ENCODE measurements around the gene EPO. TPM values are rescaled to one million over a fixed set of nuclear protein-coding genes. Genes with fewer than 3 reads are reported as not detected.

EPO gene
- polyA plus RNA-seq, 1 donor (not counting 4 experiments of a cell fraction or from before 2014, with no cell fraction given): 0.35 TPM

GRCh38 chr7:100739934-100740333 lies 19.7 kb downstream of the EPO start:
- no peak overlapping the region for H3K4me3 ChIP-seq (ENCODE audit: control insufficient read depth in 2 of 3, extremely low read depth in 1 of 3, insufficient read depth in 2 of 3, low read depth in 1 of 3, low read length in 3 of 3)
- H3K9me3 ChIP-seq (ENCODE audit: control insufficient read depth, low read depth, low read length): no peaks in the 10 kb centered on the region
- H3K4me1 ChIP-seq (ENCODE audit: control insufficient read depth, extremely low read depth, insufficient read depth, low read length): no peaks in the 10 kb centered on the region
- H3K9ac ChIP-seq (ENCODE audit: control insufficient read depth, extremely low read depth, insufficient read depth, low read length): no peak overlapping the region
- H3K9me1 ChIP-seq (ENCODE audit: control insufficient read depth, extremely low read depth, insufficient read depth, low read length): no peaks in the 10 kb centered on the region
- dilution Hi-C loops (cut with MboI; ENCODE audit: extremely low pct_ligation_motif_present, low sequenced_read_pairs): no loop called here
- no peak overlapping the region for H3K4me2 ChIP-seq (ENCODE audit: control insufficient read depth, extremely low read depth, insufficient read depth, low read depth, low read length)
- no peaks in the 10 kb centered on the region for H3K36me3 ChIP-seq (ENCODE audit: control insufficient read depth in 2 of 2, extremely low read depth in 1 of 2, insufficient read depth in 2 of 2, low read length in 2 of 2)
- no peaks in the 10 kb centered on the region for H3K79me2 ChIP-seq (ENCODE audit: control insufficient read depth, insufficient read depth, low read length)
- TF ChIP-seq EZH2 (IDR thresholded peaks at IDR 0.05; ENCODE audit: low read length) (no peak), CTCF (optimal IDR thresholded peaks at IDR 0.05 in 1 of 3, IDR thresholded peaks at IDR 0.05 in 1 of 3, conservative IDR thresholded peaks at IDR 0.05 in 1 of 3; ENCODE audit: extremely low read depth in 1 of 3, insufficient read depth in 2 of 3, low read length in 3 of 3) (no peak)
- DNase-seq (ENCODE audit: low read depth, low spot score): no peak
- no peaks in the 10 kb centered on the region for H4K20me1 ChIP-seq (ENCODE audit: control insufficient read depth, extremely low read depth, insufficient read depth, low read length)
- H3K27ac ChIP-seq (ENCODE audit: control insufficient read depth, insufficient read depth, low read length): no peak overlapping the region
- H2AFZ ChIP-seq (ENCODE audit: control insufficient read depth, low read length): no peak overlapping the region
- FAIRE-seq: no peak
- H3K27me3 ChIP-seq (ENCODE audit: control insufficient read depth, extremely low read depth, insufficient read depth, low read length): no peaks in the 10 kb centered on the region

- no peak overlapping the region for H3K27ac ChIP-seq (ENCODE audit: control insufficient read depth, insufficient read depth, low read length)
- no peaks in the 10 kb centered on the region for H3K9me3 ChIP-seq (ENCODE audit: control insufficient read depth, low read depth, low read length)
- no peak overlapping the region for H2AFZ ChIP-seq (ENCODE audit: control insufficient read depth, low read length)
- no peak overlapping the region for H3K9ac ChIP-seq (ENCODE audit: control insufficient read depth, extremely low read depth, insufficient read depth, low read length)
- DNase-seq (ENCODE audit: low read depth, low spot score) (no peak), FAIRE-seq (no peak)
- dilution Hi-C loops (cut with MboI; ENCODE audit: extremely low pct_ligation_motif_present, low sequenced_read_pairs): no loop called here
- no peak overlapping the region for H3K4me3 ChIP-seq (ENCODE audit: control insufficient read depth in 2 of 3, extremely low read depth in 1 of 3, insufficient read depth in 2 of 3, low read depth in 1 of 3, low read length in 3 of 3)
- no peaks in the 10 kb centered on the region for H3K9me1 ChIP-seq (ENCODE audit: control insufficient read depth, extremely low read depth, insufficient read depth, low read length)
- H3K36me3 ChIP-seq (ENCODE audit: control insufficient read depth in 2 of 2, extremely low read depth in 1 of 2, insufficient read depth in 2 of 2, low read length in 2 of 2): no peaks in the 10 kb centered on the region
- no peaks in the 10 kb centered on the region for H3K27me3 ChIP-seq (ENCODE audit: control insufficient read depth, extremely low read depth, insufficient read depth, low read length)
- no peaks in the 10 kb centered on the region for H4K20me1 ChIP-seq (ENCODE audit: control insufficient read depth, extremely low read depth, insufficient read depth, low read length)
- no peaks in the 10 kb centered on the region for H3K4me1 ChIP-seq (ENCODE audit: control insufficient read depth, extremely low read depth, insufficient read depth, low read length)
- no peak overlapping the region for H3K4me2 ChIP-seq (ENCODE audit: control insufficient read depth, extremely low read depth, insufficient read depth, low read depth, low read length)
- no peak for TF ChIP-seq CTCF (optimal IDR thresholded peaks at IDR 0.05 in 1 of 3, IDR thresholded peaks at IDR 0.05 in 1 of 3, conservative IDR thresholded peaks at IDR 0.05 in 1 of 3; ENCODE audit: extremely low read depth in 1 of 3, insufficient read depth in 2 of 3, low read length in 3 of 3)
- no peak for TF ChIP-seq EZH2 (IDR thresholded peaks at IDR 0.05; ENCODE audit: low read length)
- no peaks in the 10 kb centered on the region for H3K79me2 ChIP-seq (ENCODE audit: control insufficient read depth, insufficient read depth, low read length)
These were observed 24.3 kb downstream of the EPO start for GRCh38 chr7:100744605-100745004.
